GM19193 (cell line): ENCODE results near the gene CPSF2.

Experiments
- POLR2A ChIP-seq: IDR thresholded peaks from 4 replicates; pipeline ENCODE4 v1.6.1; 2011; ENCODE audit not compliant: insufficient read depth, insufficient read length; ENCODE audit errors: extremely low read depth

The CPSF2 gene

DNA sequence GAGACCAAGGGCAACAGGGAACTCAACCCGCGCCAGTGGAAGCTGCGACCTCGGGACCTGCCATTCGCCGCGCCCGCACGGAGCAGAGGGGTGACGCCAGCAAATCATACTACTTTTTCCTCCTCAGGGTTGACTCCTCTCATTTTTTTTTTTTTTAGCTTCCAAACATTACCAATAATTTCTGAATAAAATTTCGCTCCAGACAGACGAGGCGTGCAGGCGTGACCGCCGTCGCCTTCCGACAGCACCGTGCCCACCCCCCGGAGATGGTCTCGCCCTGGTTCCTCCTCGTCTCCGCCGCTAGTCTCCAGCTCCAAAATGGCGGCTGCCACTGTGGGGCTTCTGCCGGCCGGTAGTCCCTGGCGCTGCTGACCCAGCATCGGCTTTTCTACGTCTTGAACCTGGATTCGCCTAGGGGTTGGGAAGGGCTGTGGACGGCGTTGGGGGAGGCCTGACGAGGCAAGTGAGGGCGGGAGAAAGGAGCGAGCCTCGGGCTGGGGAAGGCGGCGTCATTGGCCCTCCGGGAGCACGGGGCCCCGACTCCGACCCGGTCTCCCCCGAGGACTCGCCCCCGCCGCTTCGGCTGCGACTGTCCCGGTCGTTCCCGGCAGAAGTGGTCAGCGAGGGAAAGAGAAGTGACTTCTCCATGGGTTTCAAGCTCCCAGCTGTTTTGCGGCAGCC is at the start of gene CPSF2, which contains the start of gene NDUFB1:
Gene CPSF2 (plus strand): TSS at position 300 of the 681 bp plus-strand sequence. CDS start 9,016 bp downstream, outside the sequence.
Gene NDUFB1 (minus strand): TSS at position 37 of the 681 bp plus-strand sequence. CDS start 4,069 bp downstream, outside the sequence.
- peak; percentile 99 for TF ChIP-seq POLR2A

DNA sequence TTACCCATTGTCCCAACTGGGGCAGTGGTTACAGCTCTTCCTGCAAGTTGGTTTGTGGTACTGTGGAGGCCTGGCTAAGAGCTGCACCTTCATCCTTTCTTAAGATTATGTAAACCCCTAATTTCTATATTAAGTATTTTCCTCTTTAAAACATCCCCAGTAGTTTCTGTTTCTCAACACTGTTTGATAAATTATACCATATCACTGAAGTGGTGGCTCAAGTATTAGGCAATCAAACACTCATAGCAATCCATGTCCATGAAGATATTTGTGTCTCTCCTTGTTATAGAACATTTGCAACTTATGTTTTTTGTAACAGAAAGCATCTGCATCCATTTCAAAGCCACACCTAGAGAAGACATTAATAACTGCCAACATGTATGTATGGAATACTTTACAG is 47.2 kb upstream of the CPSF2 start:
- TF ChIP-seq POLR2A, result no peak

DNA sequence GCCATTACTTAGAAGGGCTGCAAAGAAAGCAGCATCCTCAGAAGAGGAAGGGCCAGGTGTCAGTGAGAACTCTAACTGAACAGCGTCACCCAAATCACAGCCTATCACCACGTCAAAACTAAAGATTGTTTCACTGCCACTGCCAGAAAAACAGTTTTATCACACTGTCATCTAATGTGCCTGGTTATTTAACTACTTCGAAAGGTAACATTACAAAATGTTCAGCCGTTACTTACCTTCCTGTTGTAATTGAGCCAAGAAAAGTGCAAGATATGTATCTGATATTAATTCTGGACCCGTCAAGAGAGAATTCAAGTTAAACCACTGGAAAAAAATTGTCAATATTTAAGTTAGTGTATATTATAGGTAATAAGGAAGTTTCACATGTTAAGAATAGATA is 33.3 kb upstream of the CPSF2 start:
- TF ChIP-seq POLR2A, result no peak

- no peak for TF ChIP-seq POLR2A
Observed at GRCh38 chr14:92093320-92093719, 28.4 kb upstream of the CPSF2 start.

GRCh38 chr14:92099802-92100201 is 22.0 kb upstream of the CPSF2 start:
- no peak for TF ChIP-seq POLR2A

GRCh38 chr14:92103363-92103989 is 18.3 kb upstream of the CPSF2 start:
- TF ChIP-seq POLR2A, result no peak

DNA sequence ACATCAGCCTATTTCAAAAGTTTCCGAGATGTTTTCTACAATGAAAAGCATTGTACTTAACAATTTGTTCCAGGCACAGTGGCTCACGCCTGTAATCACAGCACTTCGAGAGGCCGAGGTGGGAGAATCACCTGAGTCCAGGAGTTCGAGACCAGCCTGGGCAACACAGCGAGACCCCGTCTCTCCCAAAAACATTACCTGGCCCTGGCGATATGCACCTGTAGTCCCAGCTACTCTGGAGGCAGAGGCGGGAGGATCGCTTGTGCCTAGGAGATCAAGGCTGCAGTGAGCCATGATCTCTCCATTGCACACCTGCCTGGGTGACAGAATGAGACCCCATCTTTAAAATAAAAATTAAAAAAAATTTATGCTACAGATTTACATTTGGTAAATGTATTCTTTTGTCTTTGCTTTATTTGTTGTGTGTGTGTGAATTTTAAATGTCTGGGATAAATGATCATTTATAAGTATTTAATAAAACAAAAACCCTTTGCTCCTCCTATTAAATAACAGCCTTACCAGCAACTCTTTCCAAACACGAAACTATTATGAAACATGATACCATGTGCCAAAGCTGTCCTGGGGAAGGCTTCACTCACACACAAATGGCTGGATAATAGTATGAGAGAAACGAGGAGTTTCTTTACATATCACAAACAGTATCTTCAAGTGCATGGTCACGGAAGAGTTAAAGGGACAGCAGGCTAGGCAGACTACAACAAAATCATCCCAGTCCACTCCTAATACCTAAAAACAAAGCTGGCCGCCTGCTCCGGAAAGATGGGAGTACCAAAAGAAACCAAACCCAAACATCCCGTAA is 16.5 kb upstream of the CPSF2 start:
- no peak for TF ChIP-seq POLR2A

- no peak for TF ChIP-seq POLR2A
Observed at GRCh38 chr14:92105893-92106142, 16.0 kb upstream of the CPSF2 start.

DNA sequence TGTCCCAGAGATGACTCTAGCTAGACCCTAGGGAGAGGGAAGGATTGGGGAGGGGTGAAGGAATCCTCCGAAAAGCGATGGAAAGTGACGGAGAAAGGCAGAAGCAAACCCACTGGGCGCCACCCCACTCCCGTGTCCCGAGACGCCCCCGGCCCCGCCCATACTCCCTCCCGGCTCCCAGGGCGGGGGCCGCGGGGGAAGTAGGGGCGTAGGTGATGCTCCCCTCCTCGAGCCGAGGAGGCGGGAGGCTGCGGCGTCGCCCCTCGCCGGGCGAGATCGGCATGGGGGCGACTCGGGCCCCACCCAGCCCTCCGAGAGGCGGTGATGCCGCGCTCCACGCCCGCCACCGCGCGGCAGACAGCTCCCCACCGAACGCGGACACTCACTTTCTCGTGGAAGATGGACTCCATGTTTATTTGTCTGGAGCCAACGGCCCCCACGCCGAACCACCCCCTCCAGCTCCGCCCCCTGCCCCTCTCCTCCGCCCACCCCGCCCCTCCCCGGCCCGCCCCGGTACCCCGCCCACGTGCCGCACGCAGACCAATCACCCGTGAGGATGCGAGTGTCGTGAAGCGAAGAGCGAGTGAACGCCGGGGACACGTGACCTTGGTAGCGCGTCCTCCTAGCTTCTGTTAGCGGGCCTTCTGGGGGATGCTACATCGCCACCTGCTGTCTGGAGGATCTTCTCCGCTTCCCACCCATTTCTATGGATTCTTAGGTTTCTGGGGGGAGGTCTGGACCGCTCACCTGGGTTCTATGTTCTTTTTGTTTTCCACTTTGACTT is 15.4 kb upstream of the CPSF2 start, which contains the start of gene ATXN3:
Gene ATXN3 (minus strand): TSS at position 440 of the 784 bp plus-strand sequence. CDS start 30 bp downstream, at position 410.
- peak; percentile 77 for TF ChIP-seq POLR2A

DNA sequence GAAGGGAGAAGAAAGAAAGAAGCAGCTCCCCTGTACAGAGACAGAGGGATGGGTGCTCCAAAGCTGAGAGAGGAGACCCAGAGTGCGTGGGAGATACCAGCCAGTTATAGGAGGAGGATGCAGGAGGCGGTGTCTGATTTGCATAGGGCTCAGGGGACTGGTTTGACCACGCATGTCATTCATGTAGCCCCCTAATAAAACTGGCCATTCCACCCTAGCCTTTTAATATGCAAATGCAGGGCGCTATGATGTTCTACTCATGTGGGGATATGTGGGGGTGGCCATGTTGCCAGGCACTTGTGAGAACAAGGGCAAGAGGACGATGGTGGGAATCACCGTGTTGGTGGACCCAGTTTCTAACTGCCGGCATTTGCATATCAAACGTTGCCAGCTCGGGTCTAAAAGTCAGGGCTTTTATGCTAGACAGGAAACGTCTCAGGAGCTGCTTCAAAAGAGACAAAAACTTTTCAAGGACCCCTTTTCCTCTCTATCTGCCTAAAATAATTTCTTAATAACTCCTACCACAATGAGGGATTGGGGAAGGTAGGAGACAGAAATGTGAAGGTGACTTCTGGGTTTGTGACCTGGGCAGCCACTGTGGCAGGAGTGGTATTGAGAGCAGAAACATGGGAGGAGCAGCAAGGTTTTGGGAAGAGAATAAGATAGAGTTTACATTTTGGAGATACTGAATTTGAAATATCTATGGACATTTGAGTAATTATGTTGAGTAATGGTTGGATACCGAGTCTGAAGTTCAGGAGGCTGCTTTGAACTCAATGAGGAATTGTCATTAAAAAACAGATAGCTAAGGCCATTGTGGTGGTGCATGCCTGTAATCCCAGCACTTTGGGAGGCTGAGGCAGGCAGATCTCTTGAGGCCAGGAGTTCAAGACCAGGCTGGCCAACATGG is 13.2 kb upstream of the CPSF2 start:
- TF ChIP-seq POLR2A, result no peak

- TF ChIP-seq POLR2A, result no peak
Observed at GRCh38 chr14:92109490-92109889, 12.3 kb upstream of the CPSF2 start.

DNA sequence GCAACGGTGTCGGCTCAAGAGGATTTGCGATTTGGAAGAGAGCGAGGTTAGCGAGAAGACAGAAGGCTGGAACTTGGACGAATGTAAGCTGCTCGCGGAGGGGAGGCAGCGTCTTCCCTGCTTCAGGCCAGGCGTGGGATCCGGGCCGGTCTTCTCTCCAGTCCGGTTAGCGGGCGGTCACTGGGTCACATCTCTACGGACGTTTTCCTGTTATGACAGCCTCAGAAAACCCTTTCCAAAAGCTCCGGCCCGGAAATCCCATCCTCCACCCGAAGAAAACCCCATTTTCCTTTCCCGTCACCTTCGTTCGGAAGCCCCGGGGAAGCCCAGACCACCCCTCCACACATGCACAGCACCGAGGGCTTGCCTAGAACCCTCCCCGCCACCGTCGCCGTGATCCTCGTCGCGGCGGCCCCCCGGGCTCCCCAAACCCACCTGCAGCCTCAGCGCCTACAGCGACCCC is 531 bp upstream of the CPSF2 start:
- TF ChIP-seq POLR2A, result no peak

DNA sequence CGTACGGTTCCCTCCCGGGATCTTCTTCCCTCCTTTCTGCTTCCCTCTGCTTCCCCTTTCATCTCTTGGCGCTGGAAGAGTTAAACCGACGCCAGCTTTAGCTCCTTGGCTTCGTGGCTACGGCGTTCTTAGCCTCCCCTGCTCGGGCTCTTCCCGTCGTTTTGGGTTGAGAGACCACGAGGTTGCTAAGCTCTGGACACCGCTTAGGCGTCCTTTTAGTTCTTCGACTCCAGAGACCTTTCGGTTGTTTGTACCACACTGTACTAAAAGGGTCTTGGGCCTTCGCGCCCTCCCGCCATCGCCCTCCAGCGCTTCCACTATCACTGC is 545 bp downstream of the CPSF2 start:
- TF ChIP-seq POLR2A, result no peak

- no peak for TF ChIP-seq POLR2A
Observed at GRCh38 chr14:92122761-92123160, 992 bp downstream of the CPSF2 start.
